ENCODE data around the gene MLF1.
A peak's percentile ranks its signal among the peaks of the same experiment; 100 is the strongest.

Gene MLF1

DNA sequence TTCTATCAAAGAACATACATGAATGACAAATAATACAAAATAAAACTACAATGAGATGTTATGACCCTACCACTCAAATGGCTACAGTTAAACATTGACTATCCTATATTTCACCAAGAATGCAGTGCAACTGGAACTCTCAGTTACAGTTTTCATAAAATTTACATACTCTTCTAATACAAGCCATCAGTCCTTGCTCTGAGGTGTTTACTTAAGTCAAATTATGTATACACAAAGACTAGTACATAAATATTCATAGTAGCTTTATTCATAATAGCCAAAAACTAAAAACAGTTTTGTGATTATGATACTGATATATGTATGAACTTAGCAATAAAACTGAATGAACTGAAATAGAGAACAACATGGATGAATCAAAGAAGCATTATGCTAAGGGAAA lies 19.2 kb downstream of the MLF1 start:
- DNase-seq, result no peak

DNA sequence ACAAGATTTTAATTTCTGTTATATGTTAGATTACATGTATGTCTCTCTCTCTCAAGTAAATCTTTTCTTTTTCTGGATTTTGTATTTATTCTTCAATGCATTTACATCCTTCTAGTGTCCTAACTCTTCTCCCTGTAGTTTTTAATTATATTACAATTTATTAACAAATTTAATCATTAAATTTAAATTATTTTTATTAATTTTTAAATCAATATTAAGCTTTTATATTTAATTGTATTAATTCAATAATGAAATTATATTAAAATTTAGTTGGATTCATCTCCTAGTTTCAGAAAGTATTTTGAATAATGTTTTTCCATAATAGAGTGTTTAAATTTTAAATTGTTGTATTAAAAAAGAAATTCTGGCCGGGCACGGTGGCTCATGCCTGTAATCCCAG lies 29.8 kb downstream of the MLF1 start:
- no peak for DNase-seq

DNA sequence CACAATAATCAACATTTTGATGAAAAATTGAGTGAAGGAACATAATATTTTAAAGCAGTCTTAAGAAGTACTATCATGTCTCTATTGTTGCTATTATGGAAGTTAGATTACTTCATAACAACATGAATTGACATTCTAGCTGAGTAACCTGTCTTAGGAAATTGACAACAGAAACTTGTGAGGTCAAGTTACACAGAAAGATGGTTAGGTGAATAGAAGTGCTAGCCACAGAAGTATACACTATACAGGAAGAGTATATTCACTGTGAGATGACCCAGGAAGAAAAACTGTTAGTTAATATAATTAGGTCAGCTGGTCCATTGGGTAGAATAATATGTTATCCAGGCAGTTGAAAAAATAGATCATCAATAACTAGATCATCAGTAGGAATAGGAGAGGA lies 31.2 kb downstream of the MLF1 start:
- DNase-seq, result no peak

DNA sequence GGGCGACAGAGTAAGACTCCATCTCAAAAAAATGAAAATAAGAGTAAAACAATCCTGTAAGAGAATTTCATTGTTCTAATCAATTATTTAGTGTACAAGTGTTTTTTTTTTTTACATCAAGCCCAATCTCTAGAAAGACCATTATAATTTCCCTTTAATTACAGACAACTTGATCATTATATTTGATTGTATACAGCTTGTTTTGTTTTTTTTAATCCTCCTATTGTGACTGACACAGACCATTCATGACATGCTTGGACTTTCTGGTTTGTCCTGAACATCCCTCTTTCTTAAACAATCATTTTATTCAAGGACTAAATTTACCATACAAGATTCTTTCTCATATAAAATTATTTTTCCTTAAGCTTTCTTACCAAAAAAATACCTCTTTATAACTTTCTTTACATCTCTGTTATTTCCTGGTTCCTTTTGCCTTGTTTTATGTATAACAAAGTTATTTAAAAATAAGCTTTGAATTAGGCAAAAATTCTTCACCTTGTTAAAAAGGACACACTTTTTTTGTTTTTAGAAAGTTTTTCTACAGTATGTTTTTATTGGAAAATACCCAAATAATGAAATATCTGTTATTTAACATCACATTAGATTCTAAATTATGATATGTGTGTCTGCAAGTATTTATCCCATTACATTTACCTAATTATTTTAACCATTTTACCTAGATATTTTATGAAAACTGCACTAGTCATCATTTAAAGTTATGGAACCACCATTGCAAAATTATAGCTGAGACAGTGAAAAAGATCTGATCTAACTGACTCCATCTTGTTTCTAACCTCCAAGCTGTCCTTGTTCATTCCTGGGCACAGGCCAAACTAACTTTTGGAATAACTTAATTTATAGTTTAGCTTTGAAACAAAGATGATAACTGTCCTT lies 47.2 kb downstream of the MLF1 start:
- DNase-seq, result no peak

DNA sequence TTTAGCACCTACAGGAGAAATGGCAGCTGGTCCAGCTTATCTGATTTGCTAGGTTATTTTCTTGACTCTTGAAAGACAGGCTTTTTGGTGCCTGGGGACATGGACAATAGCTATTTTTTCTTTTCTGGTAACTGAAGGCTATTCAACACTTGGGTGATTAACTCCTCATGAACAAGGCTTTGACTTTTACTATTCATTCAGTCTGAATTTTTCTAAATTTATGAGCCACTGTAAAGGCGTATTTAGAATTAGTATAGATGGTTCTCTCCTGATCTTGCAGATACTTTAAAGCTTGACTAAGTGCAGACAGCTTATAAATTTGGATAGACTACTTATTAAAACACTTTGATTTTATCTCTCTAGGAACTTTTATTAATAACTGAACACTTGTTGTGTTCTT lies 54.9 kb downstream of the MLF1 start:
- DNase-seq, result no peak

DNA sequence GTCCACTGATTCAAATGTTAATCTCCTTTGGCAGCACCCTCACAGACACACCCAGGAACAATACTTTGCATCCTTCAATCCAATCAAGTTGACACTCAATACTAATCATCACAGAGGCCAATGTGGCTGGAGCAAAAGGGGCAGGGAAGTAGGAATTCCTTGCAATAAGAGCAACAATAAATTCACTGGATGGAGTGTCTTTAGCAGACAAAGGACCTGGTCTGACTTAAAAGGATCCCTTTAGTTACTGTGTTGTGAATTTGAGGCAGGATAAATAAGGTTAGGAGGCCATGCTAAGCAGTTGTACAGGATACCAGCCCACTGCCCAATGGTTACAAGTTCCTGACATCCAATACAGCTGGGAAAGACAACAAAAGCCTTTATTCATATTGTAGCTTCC lies 61.0 kb downstream of the MLF1 start:
- no peak for DNase-seq

DNA sequence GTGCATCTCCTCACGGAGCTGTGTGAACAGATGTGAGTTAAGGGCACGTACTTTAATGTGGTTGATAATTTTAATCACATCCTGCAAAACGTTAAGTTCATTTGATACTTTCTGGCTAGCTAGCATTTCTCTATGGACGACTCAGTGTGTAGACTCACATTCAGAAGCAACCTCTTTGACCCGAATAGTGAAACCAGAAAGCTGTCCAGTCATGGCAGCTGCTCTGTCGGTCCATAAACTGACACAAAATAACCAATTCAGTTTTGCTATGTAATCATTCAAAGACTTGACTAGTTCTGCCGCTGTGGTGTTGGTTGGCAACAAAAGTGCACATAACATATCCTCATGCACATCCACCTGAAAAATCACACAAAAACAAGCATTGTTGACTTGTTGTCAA lies 69.7 kb downstream of the MLF1 start:
- no peak for DNase-seq

DNA sequence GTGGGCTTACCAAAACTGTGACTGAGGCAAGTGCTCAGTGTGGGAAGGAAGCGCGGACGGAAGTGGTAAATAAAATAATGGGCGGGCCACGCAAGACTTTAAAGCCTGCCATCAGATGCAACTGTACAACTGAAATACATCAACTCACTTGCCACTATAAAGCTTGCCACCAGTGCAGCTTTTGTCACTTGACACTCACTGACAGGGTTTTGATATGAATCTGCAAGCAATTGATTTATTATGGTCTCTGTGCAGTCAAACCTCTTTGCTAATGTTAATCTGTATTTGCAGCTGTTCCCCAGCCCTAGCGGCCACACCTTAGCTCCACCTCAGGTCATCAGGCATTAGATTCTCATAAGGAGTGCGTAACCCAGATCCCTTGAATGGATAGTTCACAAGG lies 71.0 kb downstream of the MLF1 start:
- DNase-seq, result no peak

DNA sequence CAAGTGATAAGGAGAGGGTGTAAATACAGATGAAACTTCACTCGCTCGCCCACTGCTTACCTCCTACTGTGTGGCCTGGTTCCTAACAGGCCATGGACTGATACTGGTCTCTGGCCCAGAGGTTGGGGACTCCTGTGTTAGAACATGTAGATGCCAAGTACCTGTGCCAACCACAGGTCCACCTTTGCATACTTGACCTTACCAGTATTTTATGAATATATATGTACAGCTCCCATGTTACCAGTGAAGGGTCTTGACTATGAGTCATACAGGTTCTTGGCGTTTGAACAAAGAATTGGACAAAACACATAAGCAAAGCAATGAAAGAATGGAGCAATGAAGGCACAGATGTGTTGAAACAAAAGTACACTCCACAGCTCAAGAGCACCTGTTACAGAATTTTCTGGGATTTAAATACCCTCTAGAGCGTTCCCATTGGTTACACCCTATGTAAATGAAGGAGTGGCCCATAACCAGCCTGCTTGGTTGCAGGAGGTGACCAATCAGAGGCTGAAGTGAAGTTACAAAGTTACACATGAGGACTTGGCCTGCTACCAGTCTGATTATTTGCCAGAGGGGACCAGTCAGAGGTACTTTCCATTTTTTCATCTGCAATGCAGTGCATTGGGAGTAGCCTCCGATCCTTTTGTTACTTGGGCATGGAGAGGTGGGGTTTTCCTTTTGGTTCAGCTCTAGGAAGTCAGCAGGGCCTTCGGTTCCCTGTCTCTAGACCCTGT lies 71.6 kb downstream of the MLF1 start:
- DNase-seq, result no peak

DNA sequence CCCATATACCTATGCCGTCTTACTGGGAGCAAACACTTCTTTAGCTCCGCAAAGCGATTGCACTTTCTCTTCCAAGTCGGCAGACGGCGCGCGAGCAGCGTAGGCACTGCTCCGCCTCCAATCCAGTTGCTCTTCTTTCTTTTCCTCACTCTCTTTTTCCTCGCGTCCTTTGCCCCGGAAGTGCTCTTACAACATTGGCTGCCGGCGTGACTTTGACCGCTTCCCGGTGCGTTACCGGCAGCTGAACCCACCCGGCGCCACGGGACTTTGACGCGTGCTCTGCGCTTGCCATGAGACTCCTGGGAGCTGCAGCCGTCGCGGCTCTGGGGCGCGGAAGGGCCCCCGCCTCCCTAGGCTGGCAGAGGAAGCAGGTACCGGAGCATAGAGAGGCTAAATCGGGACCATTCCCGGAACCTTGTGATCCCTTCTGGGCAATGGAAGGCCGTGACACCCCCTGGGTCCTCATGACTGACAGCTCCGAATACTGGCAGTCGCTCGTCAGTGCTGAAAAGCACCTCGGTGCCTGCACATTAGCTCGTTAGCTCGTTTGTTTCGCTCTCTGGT lies 73.4 kb downstream of the MLF1 start, which contains the start of gene GFM1:
Gene GFM1 (plus strand): TSS at position 183 of the 564 bp plus-strand sequence. CDS start 108 bp downstream, at position 291.
- peak; percentile 80 to 88 (median 84) for DNase-seq

DNA sequence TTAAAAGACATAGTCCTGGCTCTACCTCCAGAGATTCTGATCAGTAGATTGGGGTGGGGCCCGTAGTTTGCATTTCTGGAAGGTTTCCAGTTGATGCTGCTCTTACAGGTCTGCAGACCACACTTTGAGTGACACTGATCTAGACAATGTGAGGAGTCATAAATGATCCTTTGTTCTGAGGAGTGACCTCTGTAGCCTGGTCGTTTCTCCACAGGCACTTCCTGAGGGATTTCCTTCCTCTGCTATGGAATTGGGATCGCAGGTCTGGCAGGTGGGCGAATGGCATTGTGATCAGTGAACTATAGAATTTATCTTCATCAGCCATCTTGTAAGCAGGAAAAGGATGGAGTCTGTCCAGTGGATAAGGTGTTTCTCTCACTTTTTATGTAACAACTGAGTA lies 78.8 kb downstream of the MLF1 start:
- no peak for DNase-seq

DNA sequence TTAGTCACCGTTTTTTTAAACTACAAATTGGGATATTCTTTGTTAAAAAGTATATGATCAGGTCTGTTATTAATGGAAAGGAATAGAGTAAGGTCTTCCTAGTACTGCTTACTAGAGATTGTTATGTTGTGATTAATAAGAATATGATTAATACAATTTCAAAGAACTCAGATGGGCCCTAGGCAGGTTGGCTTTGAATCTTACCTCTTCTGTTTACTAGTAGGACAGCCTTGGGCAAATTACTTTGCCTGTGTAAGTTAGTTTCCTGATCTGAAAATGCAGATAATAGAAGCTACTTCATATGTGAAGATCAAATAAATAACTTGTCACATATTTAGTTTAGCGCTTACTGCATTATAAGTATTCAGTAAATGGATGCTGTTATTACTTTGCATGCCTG lies 80.2 kb downstream of the MLF1 start:
- no peak for DNase-seq

DNA sequence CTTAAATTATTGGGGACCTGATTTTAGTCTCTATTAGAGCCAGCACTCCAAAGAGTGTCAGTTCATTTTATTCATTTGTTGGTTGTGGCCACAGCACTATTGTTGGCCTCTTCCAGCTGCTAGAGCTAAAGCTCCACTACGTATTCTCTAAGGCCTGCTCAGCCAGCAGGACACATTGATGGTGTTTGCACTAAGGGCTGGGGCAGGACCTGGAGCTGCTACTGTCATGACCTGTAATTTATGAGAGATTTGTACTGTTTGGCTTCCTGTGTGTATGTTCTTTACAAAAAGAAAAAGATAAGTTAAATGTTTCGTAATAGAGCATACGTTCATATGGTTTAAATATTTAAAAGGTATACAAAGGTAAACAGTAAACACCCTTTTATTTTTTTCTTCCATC lies 81.5 kb downstream of the MLF1 start:
- no peak for DNase-seq
